Neuronal stem cell (in vitro differentiated cells): ENCODE data around the gene CTNND2.

Source experiments
- DNase-seq: peaks from one replicate; pipeline ENCODE4 v3.0.0-alpha.2; 2013; ENCODE audit warnings: low spot score
- H2AFZ ChIP-seq: one replicate; pipeline ENCODE4 v1.6.1; 2013; ENCODE audit warnings: mild to moderate bottlenecking, low read length, inconsistent platforms
- H2AK5ac ChIP-seq: 2 replicates; pipeline ENCODE4 v1.6.1; 2013; ENCODE audit warnings: low read depth, mild to moderate bottlenecking, inconsistent platforms, low read length, moderate library complexity, mixed read lengths
- H2BK120ac ChIP-seq: 2 replicates; pipeline ENCODE4 v1.6.1; 2013; ENCODE audit warnings: low read depth, mild to moderate bottlenecking, inconsistent platforms, low read length, moderate library complexity, mixed read lengths
- H2BK12ac ChIP-seq: one replicate; pipeline ENCODE4 v1.6.1; 2013; ENCODE audit warnings: low read length, inconsistent platforms
- H2BK15ac ChIP-seq: 2 replicates; pipeline ENCODE4 v1.6.1; 2013; ENCODE audit warnings: mild to moderate bottlenecking, low read length, inconsistent platforms, mixed read lengths
- H2BK5ac ChIP-seq: one replicate; pipeline ENCODE4 v1.6.1; 2013; ENCODE audit warnings: inconsistent platforms, mild to moderate bottlenecking, low read length, moderate library complexity
- H3K14ac ChIP-seq: one replicate; pipeline ENCODE4 v1.6.1; 2013; ENCODE audit warnings: low read length, inconsistent platforms
- H3K18ac ChIP-seq: 2 replicates; pipeline ENCODE4 v1.6.1; 2013; ENCODE audit warnings: low read length, inconsistent platforms
- H3K23ac ChIP-seq: 2 replicates; pipeline ENCODE4 v1.6.1; 2013; ENCODE audit warnings: low read depth, mild to moderate bottlenecking, mixed read lengths, low read length, inconsistent platforms; ENCODE audit not compliant: poor library complexity
- H3K27ac ChIP-seq: replicated peaks from 3 replicates; pipeline ENCODE4 v1.5.1; 2013; ENCODE audit warnings: low read length, inconsistent platforms
- H3K27me3 ChIP-seq, 3 experiments: 2 replicates each; pipeline ENCODE4 v1.6.1; 2013; ENCODE audit warnings: low read length in 3 of 3, mild to moderate bottlenecking in 2 of 3, inconsistent platforms in 1 of 3, low read depth in 1 of 3, mixed read lengths in 1 of 3, moderate library complexity in 1 of 3; ENCODE audit not compliant: control insufficient read depth in 3 of 3, insufficient read depth in 3 of 3
- H3K36me3 ChIP-seq, 2 donors: replicated peaks in 1 of 2; 2 replicates each; pipeline ENCODE4 v1.6.1; 2013; ENCODE audit warnings: low read length in 2 of 2; ENCODE audit not compliant: control insufficient read depth in 2 of 2, insufficient read depth in 2 of 2
- H3K4ac ChIP-seq: 2 replicates; pipeline ENCODE4 v1.6.1; 2013; ENCODE audit warnings: inconsistent platforms, mild to moderate bottlenecking, low read length, moderate library complexity
- H3K4me1 ChIP-seq, 2 donors: 1 replicate in 1 of 2; 2 replicates in 1 of 2; pipeline ENCODE4 v1.6.1; 2013; ENCODE audit warnings: low read length in 2 of 2, low read depth in 1 of 2; ENCODE audit not compliant: control insufficient read depth in 2 of 2, insufficient read depth in 1 of 2
- H3K4me2 ChIP-seq: one replicate; pipeline ENCODE4 v1.6.1; 2013; ENCODE audit warnings: mild to moderate bottlenecking, low read length, inconsistent platforms; ENCODE audit not compliant: insufficient read depth, poor library complexity, severe bottlenecking
- H3K4me3 ChIP-seq, 2 donors: 2 replicates each; pipeline ENCODE4 v1.5.1; 2013; ENCODE audit warnings: low read length in 2 of 2, mild to moderate bottlenecking in 2 of 2, inconsistent platforms in 1 of 2, moderate library complexity in 1 of 2
- H3K79me1 ChIP-seq: one replicate; pipeline ENCODE4 v1.6.1; 2013; ENCODE audit warnings: low read depth, mild to moderate bottlenecking, inconsistent platforms, low read length, moderate library complexity
- H3K9ac ChIP-seq: one replicate; pipeline ENCODE4 v1.6.1; 2013; ENCODE audit warnings: mild to moderate bottlenecking, low read depth, low read length, inconsistent platforms; ENCODE audit not compliant: poor library complexity
- H3K9me3 ChIP-seq, 2 donors: replicated peaks in 1 of 2; 2 replicates each; pipeline versions ENCODE3 to v1.6.1; 2013; ENCODE audit warnings: low read length in 2 of 2, mild to moderate bottlenecking in 2 of 2, inconsistent platforms in 1 of 2, low read depth in 1 of 2, mixed read lengths in 1 of 2, moderate library complexity in 1 of 2; ENCODE audit not compliant: control insufficient read depth in 2 of 2, insufficient read depth in 1 of 2
- H4K8ac ChIP-seq: one replicate; pipeline ENCODE4 v1.6.1; 2013; ENCODE audit warnings: low read depth, mild to moderate bottlenecking, inconsistent platforms, low read length, moderate library complexity
- H4K91ac ChIP-seq: one replicate; pipeline ENCODE4 v1.6.1; 2013; ENCODE audit warnings: low read length, low read depth, mild to moderate bottlenecking, inconsistent platforms; ENCODE audit not compliant: poor library complexity
- WGBS, 2 donors: extraction: QIAGEN DNeasy Blood & Tissue Kit; methylation state at CpG; one replicate each; pipeline ENCODE4 v1.1.7; 2013; ENCODE audit warnings: missing lambda C conversion rate in 2 of 2, mixed read lengths in 1 of 2; ENCODE audit not compliant: insufficient read length in 2 of 2, insufficient replicate concordance in 1 of 2; ENCODE audit errors: extremely low coverage in 2 of 2; 5-methylcytosine and 5-hydroxymethylcytosine counted together

CTNND2 gene

DNA sequence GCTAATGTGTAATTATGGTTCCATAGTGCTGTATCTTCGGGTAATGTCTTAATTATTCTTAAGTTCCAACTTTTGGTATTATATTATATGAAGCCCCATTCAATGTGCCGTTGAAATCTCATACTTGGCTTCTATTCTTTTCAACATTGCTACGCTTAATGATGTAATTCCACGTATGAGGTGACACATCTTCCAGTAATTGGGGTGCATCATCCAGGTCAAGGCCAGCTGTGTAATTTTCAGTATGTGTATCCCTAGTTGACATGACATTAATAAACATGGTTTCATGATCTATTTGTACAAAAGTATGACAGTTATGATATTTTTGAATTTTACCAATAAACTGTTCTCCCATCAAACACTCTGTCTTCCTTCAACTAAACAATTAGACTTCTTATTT, 546.3 kb downstream of the CTNND2 start:
- peaks cover 0 to 61% of the 10 kb centered on the region in 2 donors for H3K36me3 ChIP-seq
- H2BK5ac ChIP-seq = no peak overlapping the region
- no peak overlapping the region for H3K23ac ChIP-seq
- H4K8ac ChIP-seq = no peak overlapping the region
- H2AFZ ChIP-seq = no peak overlapping the region
- no peak overlapping the region for H2BK15ac ChIP-seq
- no peaks in the 10 kb centered on the region for H3K79me1 ChIP-seq
- H4K91ac ChIP-seq = no peak overlapping the region
- no peak overlapping the region for H3K27ac ChIP-seq
- DNase-seq = no peak
- WGBS, 2 donors = no CpG with 5 or more reads among the region's 4 CpGs
- H2AK5ac ChIP-seq = no peak overlapping the region
- H3K9ac ChIP-seq = no peak overlapping the region
- H3K4me3 ChIP-seq = no peak overlapping the region
- peaks cover 1 to 23% of the 10 kb centered on the region in 2 donors for H3K9me3 ChIP-seq
- no peak overlapping the region for H3K14ac ChIP-seq
- H3K27me3 ChIP-seq = no peaks in the 10 kb centered on the region
- no peak overlapping the region for H2BK120ac ChIP-seq
- H3K4me2 ChIP-seq = no peak overlapping the region
- no peak overlapping the region for H3K4ac ChIP-seq
- H3K18ac ChIP-seq = no peak overlapping the region
- H2BK12ac ChIP-seq = no peak overlapping the region
- no peaks in the 10 kb centered on the region for H3K4me1 ChIP-seq

GRCh38 chr5:11355491-11355890, 548.8 kb downstream of the CTNND2 start:
- no peak overlapping the region for H2BK12ac ChIP-seq
- DNase-seq = no peak
- H3K27ac ChIP-seq = no peak overlapping the region

GRCh38 chr5:11346336-11346735, 557.9 kb downstream of the CTNND2 start:
- no peak overlapping the region for H3K23ac ChIP-seq
- H3K79me1 ChIP-seq = no peaks in the 10 kb centered on the region
- H3K36me3 ChIP-seq = peaks cover 0 to 5% of the 10 kb centered on the region in 2 donors
- H3K9ac ChIP-seq = no peak overlapping the region
- H4K8ac ChIP-seq = no peak overlapping the region
- no peaks in the 10 kb centered on the region for H3K27me3 ChIP-seq
- H3K4ac ChIP-seq = no peak overlapping the region
- H2BK12ac ChIP-seq = no peak overlapping the region
- H3K4me2 ChIP-seq = no peak overlapping the region
- no peak overlapping the region for H2BK120ac ChIP-seq
- no peak overlapping the region for H2BK5ac ChIP-seq
- no peak overlapping the region for H2BK15ac ChIP-seq
- H3K9me3 ChIP-seq = peaks cover 0 to 4% of the 10 kb centered on the region in 2 donors
- H3K14ac ChIP-seq = no peak overlapping the region
- no CpG with 5 or more reads among the region's 16 CpGs for WGBS, 2 donors
- H3K4me1 ChIP-seq = no peaks in the 10 kb centered on the region
- no peak for DNase-seq
- no peak overlapping the region for H3K18ac ChIP-seq
- H3K4me3 ChIP-seq = no peak overlapping the region
- H4K91ac ChIP-seq = no peak overlapping the region
- no peak overlapping the region for H2AK5ac ChIP-seq
- no peak overlapping the region for H3K27ac ChIP-seq
- H2AFZ ChIP-seq = no peak overlapping the region

More at GRCh38 chr5:11355491-11355890, 548.8 kb downstream of the CTNND2 start:
- Histone ChIP-seq H3K14ac (no peak overlapping the region), H3K9me3 (peaks cover 1 to 15% of the 10 kb centered on the region in 2 donors), H3K4me1 (no peaks in the 10 kb centered on the region), H2AK5ac (no peak overlapping the region), H3K79me1 (no peaks in the 10 kb centered on the region), H4K91ac (no peak overlapping the region), H3K27me3 (no peaks in the 10 kb centered on the region), H2AFZ (no peak overlapping the region), H3K4ac (no peak overlapping the region), H3K36me3 (peaks cover 0 to 48% of the 10 kb centered on the region in 2 donors), H2BK120ac (no peak overlapping the region), H3K9ac (no peak overlapping the region), H2BK15ac (no peak overlapping the region), H3K4me3 (no peak overlapping the region), H3K18ac (no peak overlapping the region), H2BK5ac (no peak overlapping the region), H3K23ac (no peak overlapping the region), H3K4me2 (no peak overlapping the region), H4K8ac (no peak overlapping the region)

DNA sequence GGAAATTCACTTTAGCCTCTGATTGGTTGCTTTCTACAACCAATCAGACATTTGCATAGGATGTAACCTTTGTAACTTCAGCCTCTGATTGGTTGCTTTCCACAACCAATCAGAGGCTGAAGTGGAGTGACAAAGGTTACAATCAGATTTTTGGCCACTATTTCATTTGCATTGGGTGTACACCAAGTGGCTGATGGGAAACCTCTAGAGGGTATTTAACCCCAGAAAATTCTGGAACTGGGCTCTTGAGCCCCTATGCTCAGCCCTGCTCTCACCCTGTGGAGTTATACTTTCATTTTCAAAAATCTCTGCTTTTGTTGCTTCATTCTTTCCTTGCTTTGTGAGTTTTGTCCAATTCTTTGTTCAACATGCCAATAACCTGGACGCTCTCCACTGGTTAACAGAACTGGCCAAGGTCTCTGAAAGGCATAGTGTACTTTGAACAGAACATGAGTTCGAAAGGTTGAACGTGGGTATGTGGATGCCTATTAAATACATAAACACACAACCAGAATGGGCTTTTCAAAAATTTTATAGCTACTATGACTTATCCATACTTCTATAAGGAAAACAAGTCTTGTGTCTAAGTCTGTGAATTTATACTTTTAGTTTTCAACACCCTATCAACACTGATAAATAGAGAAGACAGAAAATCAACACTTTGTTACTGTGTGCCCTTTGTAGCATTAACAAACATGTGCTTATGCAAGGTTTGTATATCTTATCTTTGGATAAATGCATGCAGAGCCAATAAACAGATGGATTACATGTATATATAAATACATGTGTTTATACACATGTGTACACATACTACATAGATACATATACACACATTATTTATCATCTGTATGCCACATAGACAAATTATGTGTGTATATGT, 568.1 kb downstream of the CTNND2 start:
- no peak overlapping the region for H2AK5ac ChIP-seq
- peaks cover 2 to 3% of the 10 kb centered on the region in 2 donors for H3K9me3 ChIP-seq
- H2BK15ac ChIP-seq = no peak overlapping the region
- whole genome bisulfite sequencing, 2 donors = no CpG with 5 or more reads among the region's 3 CpGs
- no peaks in the 10 kb centered on the region for H3K79me1 ChIP-seq
- H2BK5ac ChIP-seq = no peak overlapping the region
- no peak overlapping the region for H3K4me2 ChIP-seq
- no peak for DNase-seq
- H4K91ac ChIP-seq = no peak overlapping the region
- no peak overlapping the region for H3K27ac ChIP-seq
- peaks cover 0 to 7% of the 10 kb centered on the region in 2 donors for H3K36me3 ChIP-seq
- no peak overlapping the region for H3K14ac ChIP-seq
- no peak overlapping the region for H3K18ac ChIP-seq
- H4K8ac ChIP-seq = no peak overlapping the region
- no peak overlapping the region for H2BK120ac ChIP-seq
- no peaks in the 10 kb centered on the region for H3K27me3 ChIP-seq
- H3K4me3 ChIP-seq = no peak overlapping the region
- no peaks in the 10 kb centered on the region for H3K4me1 ChIP-seq
- no peak overlapping the region for H3K23ac ChIP-seq
- no peak overlapping the region for H2BK12ac ChIP-seq
- no peak overlapping the region for H2AFZ ChIP-seq
- H3K9ac ChIP-seq = no peak overlapping the region
- H3K4ac ChIP-seq = no peak overlapping the region
